Ishikawa (cell line): Measurements from ENCODE around the gene CNBP.

Experiments used
- CEBPB ChIP-seq: IDR thresholded peaks from 2 replicates; pipeline ENCODE4 v1.6.1; 2012
- CREB1 ChIP-seq: IDR thresholded peaks from 2 replicates; pipeline ENCODE4 v1.6.1; 2012; ENCODE audit warnings: low read depth
- EGR1 ChIP-seq: IDR thresholded peaks from 2 replicates; pipeline ENCODE4 v1.6.1; 2012
- EP300 ChIP-seq: IDR thresholded peaks from 2 replicates; pipeline ENCODE4 v1.6.1; 2012; ENCODE audit warnings: borderline replicate concordance
- FOXM1 ChIP-seq: IDR thresholded peaks from 2 replicates; pipeline ENCODE4 v1.6.1; 2012; ENCODE audit warnings: low read depth, borderline replicate concordance
- NFIC ChIP-seq: IDR thresholded peaks from 2 replicates; pipeline ENCODE4 v1.6.1; 2012
- RAD21 ChIP-seq: IDR thresholded peaks from 2 replicates; pipeline ENCODE4 v1.6.1; 2012; ENCODE audit warnings: low read depth
- REST ChIP-seq: IDR thresholded peaks from 2 replicates; pipeline ENCODE4 v1.6.1; 2012; ENCODE audit warnings: low read depth, mild to moderate bottlenecking
- TAF1 ChIP-seq: IDR thresholded peaks from 2 replicates; pipeline ENCODE4 v1.6.1; 2012; ENCODE audit warnings: low read depth, mild to moderate bottlenecking
- TCF12 ChIP-seq: IDR thresholded peaks from 2 replicates; pipeline ENCODE4 v1.6.1; 2012; ENCODE audit warnings: low read depth
- TEAD4 ChIP-seq: IDR thresholded peaks from 2 replicates; pipeline ENCODE4 v1.6.1; 2012
- USF1 ChIP-seq: IDR thresholded peaks from 2 replicates; pipeline ENCODE4 v1.6.1; 2012
- YY1 ChIP-seq: IDR thresholded peaks from 2 replicates; pipeline ENCODE4 v1.6.1; 2012; ENCODE audit warnings: low read depth
- ZBTB7A ChIP-seq: IDR thresholded peaks from 2 replicates; pipeline ENCODE4 v1.6.1; 2012; ENCODE audit warnings: low read depth
- TF ChIP-seq, protein P1 (sequence below): IDR thresholded peaks from 2 replicates; pipeline ENCODE4 v1.6.1; 2012

CNBP gene

DNA sequence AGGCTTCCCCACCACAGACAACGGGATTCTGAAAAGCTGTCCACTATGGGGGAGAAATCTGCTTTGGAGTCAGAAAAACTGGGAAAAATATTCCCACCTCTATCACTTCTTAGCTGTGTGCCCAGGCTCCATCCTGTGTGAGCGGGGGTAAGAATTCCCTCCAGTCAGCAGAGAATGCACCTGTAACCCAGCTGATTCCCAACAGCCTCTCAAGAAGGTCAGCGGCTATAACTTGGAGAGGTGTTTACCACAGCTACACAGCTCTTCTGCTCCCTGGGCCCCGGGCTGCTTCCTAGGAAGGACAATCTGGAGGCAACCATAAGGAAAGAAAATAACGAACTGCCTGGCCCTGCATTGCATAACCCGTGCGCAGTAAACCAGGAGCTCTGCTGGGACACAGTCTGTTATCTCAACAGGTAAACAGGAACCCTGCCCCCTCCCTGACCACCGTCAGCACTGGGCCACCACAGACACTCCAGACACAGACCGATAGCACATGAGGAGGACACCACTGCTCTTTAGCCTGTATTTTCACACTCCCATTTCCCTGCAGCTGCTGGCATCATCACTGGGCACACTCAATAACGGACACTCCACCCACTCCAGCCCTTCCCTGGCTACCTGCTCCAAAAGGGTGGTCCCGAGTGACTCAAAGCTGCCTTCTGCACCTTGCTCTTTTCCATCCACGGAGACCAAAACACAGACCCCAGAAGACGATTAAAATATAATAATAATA is 64.2 kb downstream of the CNBP start:
- TF ChIP-seq TEAD4 (no peak), EGR1 (no peak)

DNA sequence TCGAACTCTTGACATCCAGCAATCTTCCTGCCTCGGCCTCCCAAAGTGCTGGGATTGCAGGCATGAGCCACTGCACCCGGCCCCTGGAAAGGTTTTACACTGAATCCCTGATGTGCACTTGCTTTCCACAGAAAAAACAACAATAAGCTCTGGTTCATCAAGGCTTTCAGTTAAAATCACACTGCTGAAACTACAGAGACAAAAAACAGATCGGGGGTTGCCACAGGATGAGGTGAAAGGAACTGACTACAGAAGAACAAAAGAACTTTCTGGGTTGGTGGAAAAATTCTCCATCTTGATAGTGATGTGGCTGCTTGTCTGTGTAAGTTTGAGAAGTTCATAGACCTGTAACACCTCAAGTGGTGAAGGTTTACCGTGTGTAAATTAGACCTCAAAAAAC is 65.0 kb downstream of the CNBP start:
- TF ChIP-seq YY1 (no peak), TCF12 (no peak), RAD21 (no peak), EGR1 (no peak), CREB1 (no peak), ZBTB7A (no peak), CEBPB (no peak), TEAD4 (no peak), REST (no peak), EP300 (no peak), NFIC (no peak), TAF1 (no peak), USF1 (no peak), FOXM1 (no peak)
- TF ChIP-seq, protein P1, sequence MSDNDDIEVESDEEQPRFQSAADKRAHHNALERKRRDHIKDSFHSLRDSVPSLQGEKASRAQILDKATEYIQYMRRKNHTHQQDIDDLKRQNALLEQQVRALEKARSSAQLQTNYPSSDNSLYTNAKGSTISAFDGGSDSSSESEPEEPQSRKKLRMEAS, result no peak
